GM23248 (cell line): Measurements from ENCODE around the gene PVR. TPM values are rescaled to one million over a fixed set of nuclear protein-coding genes. Genes with fewer than 3 reads are reported as not detected.
A peak's percentile ranks its signal among the peaks of the same experiment; 100 is the strongest.

Source experiments
- DNase-seq: peaks from one replicate; pipeline ENCODE4 v3.0.0-alpha.2; 2015
- H2AFZ ChIP-seq: fragments of 200-600 bp; sonication (generic); 2 replicates; pipeline ENCODE4 v1.6.1; 2016; ENCODE audit warnings: antibody characterized with exemption
- H3F3A ChIP-seq: fragments of 200-600 bp; sonication (generic); 2 replicates; pipeline ENCODE4 v1.6.1; 2016; ENCODE audit warnings: mild to moderate bottlenecking, antibody characterized with exemption, mixed run types; ENCODE audit not compliant: insufficient read depth
- H3K27ac ChIP-seq: fragments of 200-600 bp; sonication (generic); 2 replicates; pipeline ENCODE4 v1.5.1; 2016; ENCODE audit warnings: mild to moderate bottlenecking
- H3K27me3 ChIP-seq: fragments of 200-600 bp; sonication (generic); replicated peaks from 2 replicates; pipeline ENCODE4 v1.6.1; 2016; ENCODE audit warnings: mild to moderate bottlenecking; ENCODE audit not compliant: insufficient read depth
- H3K36me3 ChIP-seq: fragments of 200-600 bp; sonication (generic); 2 replicates; pipeline ENCODE4 v1.6.1; 2016; ENCODE audit warnings: low read depth, mild to moderate bottlenecking
- H3K4me1 ChIP-seq: fragments of 200-600 bp; sonication (generic); 2 replicates; pipeline ENCODE4 v1.6.1; 2016; ENCODE audit warnings: mild to moderate bottlenecking; ENCODE audit not compliant: insufficient read depth
- H3K4me2 ChIP-seq: fragments of 200-600 bp; sonication (generic); one replicate; pipeline ENCODE4 v1.6.1; 2016; ENCODE audit warnings: mild to moderate bottlenecking; ENCODE audit not compliant: unreplicated experiment
- H3K4me3 ChIP-seq: fragments of 200-600 bp; sonication (generic); 2 replicates; pipeline ENCODE4 v1.5.1; 2016; ENCODE audit warnings: mild to moderate bottlenecking
- H3K79me2 ChIP-seq: fragments of 200-600 bp; sonication (generic); 2 replicates; pipeline ENCODE4 v1.6.1; 2016; ENCODE audit warnings: mild to moderate bottlenecking; ENCODE audit not compliant: insufficient read depth
- H3K9ac ChIP-seq: fragments of 200-600 bp; sonication (generic); 2 replicates; pipeline ENCODE4 v1.6.1; 2016; ENCODE audit warnings: mild to moderate bottlenecking
- H3K9me2 ChIP-seq: fragments of 200-600 bp; sonication (generic); 2 replicates; pipeline ENCODE4 v1.6.1; 2016; ENCODE audit warnings: mixed run types, mild to moderate bottlenecking, moderate library complexity; ENCODE audit not compliant: insufficient read depth
- H3K9me3 ChIP-seq: fragments of 200-600 bp; sonication (generic); one replicate; pipeline ENCODE4 v1.6.1; 2017; ENCODE audit warnings: low read depth
- H4K20me1 ChIP-seq: fragments of 200-600 bp; sonication (generic); 2 replicates; pipeline ENCODE4 v1.6.0; 2016; ENCODE audit not compliant: insufficient read depth
- EZH2 ChIP-seq: fragments of 200-600 bp; sonication (generic); IDR thresholded peaks from 2 replicates; pipeline ENCODE4 v1.6.1; 2018; ENCODE audit warnings: antibody characterized with exemption, mild to moderate bottlenecking; ENCODE audit not compliant: insufficient read depth, poor library complexity, severe bottlenecking
- EZH2phosphoT487 ChIP-seq: fragments of 200-600 bp; sonication (generic); IDR thresholded peaks from 2 replicates; pipeline ENCODE4 v1.6.1; 2018; ENCODE audit warnings: antibody characterized with exemption, moderate library complexity, mild to moderate bottlenecking, low read depth; ENCODE audit not compliant: insufficient read depth
- WGBS, 2 experiments: methylation state at CpG; one replicate each; pipeline ENCODE4 v1.1.6; 2015 to 2017; ENCODE audit warnings: low lambda C conversion rate in 2 of 2, low coverage in 1 of 2; ENCODE audit errors: missing lambda C conversion rate in 2 of 2; 5-methylcytosine and 5-hydroxymethylcytosine counted together
- in situ Hi-C: fragments of 300-500 bp; cut with MboI; formaldehyde crosslinking; loops from 2 replicates; pipeline ENCODE4 v1.15.0; 2020
- polyA plus RNA-seq: library from polyadenylated mRNA; unstranded; fragments of >200 nt; fragmentation: Nextera tagmentation; extraction: Ambion mirVana; gene quantifications from 2 replicates; pipeline ENCODE4 v1.2.1, GENCODE V29; 2016
- total RNA-seq: library from RNA; depleted of rRNA; stranded (reverse); fragments of >200 nt; shearing (Covaris generic); gene quantifications from 2 replicates; pipeline ENCODE4 v1.2.3, GENCODE V29; 2014

The PVR gene
- total and polyA plus RNA-seq, 2 experiments from 2014 or later, result 58.8 to 148 TPM

- Histone ChIP-seq H3K79me2 (peaks cover 81% of the 10 kb centered on the region), H3K36me3 (peaks cover 43% of the 10 kb centered on the region)
- WGBS, 2 experiments, result 90 to 95% methylated on average over 15 of the region's 15 CpGs
Observed at GRCh38 chr19:44649578-44650145, 6.0 kb downstream of the PVR start.

DNA sequence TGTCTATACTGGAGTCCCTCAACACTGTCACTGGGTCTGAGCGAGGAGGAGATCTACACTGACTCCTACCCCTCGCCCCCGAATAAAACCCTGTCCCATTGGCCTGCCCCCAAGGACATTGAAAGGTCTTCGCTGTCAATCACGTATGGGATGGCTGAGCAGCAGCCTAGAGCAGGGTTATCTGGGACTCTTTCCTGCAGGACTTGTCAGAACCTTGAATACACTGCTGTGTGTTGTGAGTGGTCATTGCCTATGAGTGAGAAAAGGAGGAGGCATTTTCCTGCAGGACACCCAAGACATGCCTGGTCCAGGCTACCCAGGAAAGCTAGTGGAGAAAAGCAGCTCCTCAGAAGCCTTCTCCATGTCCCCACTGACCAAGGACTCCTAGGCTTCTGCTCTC is 9.6 kb downstream of the PVR start:
- Histone ChIP-seq H3K9ac (no peak overlapping the region), H3K79me2 (peaks cover 50% of the 10 kb centered on the region), H3K9me2 (no peaks in the 10 kb centered on the region), H2AFZ (no peak overlapping the region), H3F3A (peaks cover 6% of the 10 kb centered on the region), H3K9me3 (no peaks in the 10 kb centered on the region), H3K27ac (no peak overlapping the region), H3K27me3 (no peaks in the 10 kb centered on the region), H3K4me2 (no peak overlapping the region), H3K4me3 (no peak overlapping the region), H3K36me3 (peaks cover 69% of the 10 kb centered on the region), H3K4me1 (peaks cover 6% of the 10 kb centered on the region), H4K20me1 (no peaks in the 10 kb centered on the region)
- DNase-seq, result no peak
- WGBS, 2 experiments, result 90 to 92% methylated on average over 5 of the region's 5 CpGs
- in situ Hi-C loops, result no loop called here
- TF ChIP-seq EZH2, result no peak
- no peak for TF ChIP-seq EZH2phosphoT487

More at GRCh38 chr19:44649578-44650145, 6.0 kb downstream of the PVR start:
- Histone ChIP-seq H4K20me1 (no peaks in the 10 kb centered on the region), H3K9me3 (no peaks in the 10 kb centered on the region), H3K9ac (no peak overlapping the region), H3K4me1 (peaks cover 17% of the 10 kb centered on the region), H3F3A (peaks cover 9% of the 10 kb centered on the region), H3K4me2 (no peak overlapping the region), H3K27ac (no peak overlapping the region), H3K27me3 (no peaks in the 10 kb centered on the region), H3K9me2 (no peaks in the 10 kb centered on the region), H3K4me3 (no peak overlapping the region), H2AFZ (no peak overlapping the region)
- no peak for TF ChIP-seq EZH2
- no peak for TF ChIP-seq EZH2phosphoT487
- no peak for DNase-seq
- in situ Hi-C loops, result no loop called here

DNA sequence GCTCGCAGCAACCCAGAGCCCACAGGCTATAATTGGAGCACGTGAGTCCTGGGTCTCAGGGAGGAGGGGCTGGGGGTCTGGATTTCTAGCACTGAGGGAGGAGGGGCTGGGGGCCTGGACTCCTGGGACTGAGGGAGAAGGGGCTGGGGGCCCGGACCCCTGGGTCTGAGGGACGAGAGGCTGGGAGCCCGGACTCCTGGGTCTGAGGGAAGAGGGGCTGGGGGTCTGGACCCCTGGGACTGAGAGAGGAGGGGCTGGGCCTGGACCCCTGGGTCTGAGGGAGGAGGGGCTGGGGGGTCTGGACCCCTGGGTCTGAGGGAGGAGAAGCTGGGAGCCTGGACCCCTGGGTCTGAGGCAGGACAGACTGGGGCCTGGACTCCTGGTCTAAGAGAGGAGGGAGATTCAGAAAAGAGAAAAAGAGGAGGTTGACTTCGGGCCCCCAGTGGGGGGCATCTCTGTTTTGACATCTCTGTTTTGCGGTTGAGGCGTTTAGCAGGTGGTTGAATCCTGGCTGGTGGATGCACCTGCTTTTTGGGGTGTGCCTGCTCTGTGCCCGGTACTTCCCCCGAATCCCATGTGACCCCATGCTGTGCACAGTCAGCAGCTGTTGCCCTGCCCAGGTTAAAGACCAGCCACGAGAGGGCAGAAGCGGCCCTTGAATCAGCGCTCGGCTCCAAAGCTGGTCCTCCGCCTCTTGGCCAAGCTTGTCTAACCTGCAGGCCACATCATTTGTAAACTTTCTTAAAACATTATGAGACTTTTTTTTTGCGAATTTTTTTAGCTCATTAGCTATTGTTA is 10.5 kb downstream of the PVR start:
- Histone ChIP-seq H2AFZ (no peak overlapping the region), H3K36me3 (peaks cover 77% of the 10 kb centered on the region)

GRCh38 chr19:44657211-44657921 is 13.7 kb downstream of the PVR start:
- peaks cover 78% of the 10 kb centered on the region for H3K36me3 ChIP-seq
- DNase-seq, result peak; percentile 70
- WGBS, 2 experiments, result 60 to 64% methylated on average over 25 of the region's 25 CpGs
- H3F3A ChIP-seq, result peaks cover 1% of the 10 kb centered on the region
- H3K4me1 ChIP-seq, result no peaks in the 10 kb centered on the region; the same call in 1 of the 2 replicates
- no peak overlapping the region for H3K9ac ChIP-seq
- H3K27me3 ChIP-seq, result no peaks in the 10 kb centered on the region
- H3K4me2 ChIP-seq, result no peak overlapping the region
- no peaks in the 10 kb centered on the region for H3K9me2 ChIP-seq
- no peak for TF ChIP-seq EZH2phosphoT487
- TF ChIP-seq EZH2, result no peak
- no peaks in the 10 kb centered on the region for H3K9me3 ChIP-seq
- H3K4me3 ChIP-seq, result no peak overlapping the region
- no peak overlapping the region for H3K27ac ChIP-seq
- H2AFZ ChIP-seq, result no peak overlapping the region
- no peaks in the 10 kb centered on the region for H4K20me1 ChIP-seq
- in situ Hi-C loops, result loop anchor here (5.0 kb wide), 1 partner anchor 85 kb away; no protein-coding TSS in a partner anchor
- peaks cover 13% of the 10 kb centered on the region for H3K79me2 ChIP-seq

More for the DNA sequence above, 10.5 kb downstream of the PVR start:
- WGBS, 2 experiments, result 66 to 68% methylated on average over 13 to 16 of the region's 16 CpGs
- no peak overlapping the region for H3K4me3 ChIP-seq
- no peaks in the 10 kb centered on the region for H3K27me3 ChIP-seq
- peak; percentile 71 for DNase-seq
- H3K9me3 ChIP-seq, result no peaks in the 10 kb centered on the region
- H3F3A ChIP-seq, result no peaks in the 10 kb centered on the region; the same call in 1 of the 2 replicates
- no peaks in the 10 kb centered on the region; the same call in 1 of the 2 replicates for H3K4me1 ChIP-seq
- no peak overlapping the region for H3K4me2 ChIP-seq
- no peak overlapping the region for H3K27ac ChIP-seq
- in situ Hi-C loops, result no loop called here
- H4K20me1 ChIP-seq, result no peaks in the 10 kb centered on the region
- H3K9me2 ChIP-seq, result no peaks in the 10 kb centered on the region
- peaks cover 42% of the 10 kb centered on the region for H3K79me2 ChIP-seq
- TF ChIP-seq EZH2phosphoT487 (no peak), EZH2 (no peak)
- no peak overlapping the region for H3K9ac ChIP-seq
